ENCODE measurements around the gene YBX1.
"Not testable (repeated sequence)": the region's sequence is repeated elsewhere in the genome, so short reads cannot be mapped to it uniquely, and the experiment has no call there.

The YBX1 gene

GRCh38 chr1:42750041-42750440 lies 67.8 kb downstream of the YBX1 start:
- no peak for DNase-seq (ENCODE audit: low read depth)

GRCh38 chr1:42751511-42752070 lies 69.4 kb downstream of the YBX1 start:
- not testable (repeated sequence) for DNase-seq (ENCODE audit: low read depth)

GRCh38 chr1:42752284-42752683 lies 70.1 kb downstream of the YBX1 start:
- no peak for DNase-seq (ENCODE audit: low read depth)

GRCh38 chr1:42753070-42753469 lies 70.9 kb downstream of the YBX1 start:
- no peak for DNase-seq (ENCODE audit: low read depth)

All from activated T-cell treated with anti-CD3 and anti-CD28 coated beads for 24 hours (primary cell).